LoVo (cell line): ENCODE data around the gene PLEKHB1.
"Not testable (repeated sequence)": the region's sequence is repeated elsewhere in the genome, so short reads cannot be mapped to it uniquely, and the experiment has no call there.

Experiments
- DNase-seq: peaks from one replicate; pipeline ENCODE4 v3.0.0-alpha.2; 2016; ENCODE audit warnings: low spot score

Gene PLEKHB1

GRCh38 chr11:73676552-73676951, 30.2 kb downstream of the PLEKHB1 start:
- not testable (repeated sequence) for DNase-seq

- no peak for DNase-seq
Observed at GRCh38 chr11:73680687-73681086, 34.3 kb downstream of the PLEKHB1 start.

GRCh38 chr11:73693899-73694525, 47.6 kb downstream of the PLEKHB1 start:
- DNase-seq, result no peak

- DNase-seq, result no peak
Observed at GRCh38 chr11:73705053-73705452, 58.7 kb downstream of the PLEKHB1 start.

- no peak for DNase-seq
Observed at GRCh38 chr11:73710964-73711363, 64.6 kb downstream of the PLEKHB1 start.
